Upper lobe of left lung (tissue), 6 donors: Measurements from ENCODE around the gene TCF7L1. TPM values are rescaled to one million over a fixed set of nuclear protein-coding genes. Genes with fewer than 3 reads are reported as not detected.
"Not testable (repeated sequence)": the region's sequence is repeated elsewhere in the genome, so short reads cannot be mapped to it uniquely, and the experiment has no call there.

ENCODE experiments used
- ATAC-seq, 2 donors: fragments of 200-7000 bp; cut with Tn5 transposase; one replicate each; pipeline ENCODE4 v1.9.1; 2022; ENCODE audit warnings: mild to moderate bottlenecking in 2 of 2, moderate library complexity in 2 of 2; ENCODE audit not compliant: low FRiP score in 2 of 2
- DNase-seq, 2 donors: peaks; one replicate each; pipeline ENCODE4 v3.0.0-alpha.2; 2019 to 2020
- H3K27ac ChIP-seq, 4 donors: fragments of 200-600 bp; sonication (generic); one replicate each; pipeline ENCODE4 v1.5.1; 2016 to 2019
- H3K27me3 ChIP-seq, 4 donors: fragments of 200-600 bp; sonication (generic); one replicate each; pipeline ENCODE4 v1.5.1; 2017 to 2019
- H3K36me3 ChIP-seq, 4 donors: fragments of 200-600 bp; sonication (generic); one replicate each; pipeline ENCODE4 v1.5.1; 2016 to 2019
- H3K4me1 ChIP-seq, 4 donors: fragments of 200-600 bp; sonication (generic); one replicate each; pipeline ENCODE4 v1.5.1; 2018 to 2019
- H3K4me3 ChIP-seq, 4 donors: fragments of 200-600 bp; sonication (generic); one replicate each; pipeline ENCODE4 v1.5.1; 2017 to 2019; ENCODE audit warnings: mild to moderate bottlenecking in 2 of 4, moderate library complexity in 1 of 4
- H3K9me3 ChIP-seq, 4 donors: fragments of 200-600 bp; sonication (generic); one replicate each; pipeline ENCODE4 v1.5.1; 2018 to 2019
- CTCF ChIP-seq, 6 experiments: fragments of 450-650 bp in 4 of 6; fragments of 200-600 bp in 2 of 6; sonication (generic) in 2 of 6; IDR thresholded peaks; one replicate each; pipeline ENCODE4 v1.5.1; 2016 to 2019; ENCODE audit warnings: antibody characterized with exemption in 6 of 6
- EP300 ChIP-seq, 4 donors: sonication (generic); formaldehyde crosslinking; IDR thresholded peaks; one replicate each; pipeline ENCODE4 v1.5.1; 2017; ENCODE audit warnings: antibody characterized with exemption in 4 of 4, control low read depth in 2 of 4
- POLR2A ChIP-seq, 4 donors: fragments of 450-650 bp; IDR thresholded peaks; one replicate each; pipeline ENCODE4 v1.5.1; 2016 to 2017; ENCODE audit warnings: antibody characterized with exemption in 4 of 4, mild to moderate bottlenecking in 2 of 4
- POLR2AphosphoS5 ChIP-seq, 2 donors: sonication (generic); formaldehyde crosslinking; IDR thresholded peaks; one replicate each; pipeline ENCODE4 v1.5.1; 2017; ENCODE audit warnings: antibody characterized with exemption in 2 of 2
- WGBS, 2 donors: methylation state at CpG; one replicate each; pipeline ENCODE4 v1.1.5; 2017 to 2018; 5-methylcytosine and 5-hydroxymethylcytosine counted together
- total RNA-seq, 6 donors: library from RNA; depleted of rRNA in 4 of 6; stranded (reverse); fragments of >200 nt in 4 of 6; gene quantifications; one replicate each; pipeline versions ENCODE4 v1.1.0 to v1.2.1, GENCODE V29; 2016 to 2021
- donor health status: DM: no; HTN: no; CAD: no; lungs with moderate emphysema.
- donor health status: DM: no; HTN: yes; CAD: no; lungs with severe emphysema.

Gene TCF7L1
- total RNA-seq, 6 donors from 2014 or later: 7.3 to 18.4 (median 11.2) TPM

- no peaks in the 10 kb centered on the region for H3K27me3 ChIP-seq
- no peaks in the 10 kb centered on the region for H3K9me3 ChIP-seq
- ATAC-seq (no peak), DNase-seq (no peak)
- TF ChIP-seq POLR2AphosphoS5 (IDR thresholded peaks at IDR 0.05): no peak
- no peak for TF ChIP-seq EP300 (IDR thresholded peaks at IDR 0.05)
- no peak for TF ChIP-seq CTCF (IDR thresholded peaks at IDR 0.05)
- no peak for TF ChIP-seq POLR2A (IDR thresholded peaks at IDR 0.05)
- H3K36me3 ChIP-seq: peaks cover 5 to 60% (median 49%) of the 10 kb centered on the region in 4 donors
- 59 to 68% methylated on average over 9 of the region's 9 CpGs for WGBS, 2 donors
- no peak overlapping the region for H3K4me3 ChIP-seq
- peaks cover 62 to 76% (median 71%) of the 10 kb centered on the region in 4 donors for H3K4me1 ChIP-seq
- H3K27ac ChIP-seq: peak overlapping the region in 1 of 4 donors; percentile 96
Measured at GRCh38 chr2:85323351-85323987, 190.3 kb downstream of the TCF7L1 start.

- not testable (repeated sequence) for H3K27me3 ChIP-seq, ATAC-seq, DNase-seq, H3K9me3 ChIP-seq
- peak overlapping the region in 1 of 4 donors; percentile 69 for H3K4me3 ChIP-seq
- peaks cover 62 to 79% (median 66%) of the 10 kb centered on the region in 4 donors for H3K4me1 ChIP-seq
- peaks cover 5 to 57% (median 49%) of the 10 kb centered on the region in 4 donors for H3K36me3 ChIP-seq
- WGBS, 2 donors: 90 to 95% methylated on average over 10 to 11 of the region's 11 CpGs
- peak overlapping the region in 1 of 4 donors; percentile 96 for H3K27ac ChIP-seq
Measured at GRCh38 chr2:85323988-85324367, 190.8 kb downstream of the TCF7L1 start.

- Histone ChIP-seq H3K27me3 (no peaks in the 10 kb centered on the region), H3K4me1 (peaks cover 59 to 72% (median 60%) of the 10 kb centered on the region in 4 donors), H3K36me3 (peaks cover 5 to 51% (median 43%) of the 10 kb centered on the region in 4 donors), H3K27ac (peak overlapping the region; percentile 4 to 99 (median 96)), H3K4me3 (peak overlapping the region in 3 of 4 donors; percentile 69 to 81 (median 75)), H3K9me3 (no peaks in the 10 kb centered on the region)
- no peak for ATAC-seq
- DNase-seq: no peak
- TF ChIP-seq CTCF (IDR thresholded peaks at IDR 0.05) (no peak), POLR2A (IDR thresholded peaks at IDR 0.05) (no peak), EP300 (IDR thresholded peaks at IDR 0.05) (no peak), POLR2AphosphoS5 (IDR thresholded peaks at IDR 0.05) (no peak)
- 44 to 49% methylated on average over 10 of the region's 10 CpGs for WGBS, 2 donors
Measured at GRCh38 chr2:85324639-85325465, 191.7 kb downstream of the TCF7L1 start.

- no peak for DNase-seq
- Histone ChIP-seq H3K36me3 (peaks cover 5 to 45% (median 38%) of the 10 kb centered on the region in 4 donors), H3K4me1 (peaks cover 54 to 66% (median 56%) of the 10 kb centered on the region in 4 donors), H3K9me3 (no peaks in the 10 kb centered on the region), H3K27ac (peak overlapping the region in 3 of 4 donors; percentile 96 to 99 (median 97)), H3K4me3 (peak overlapping the region in 3 of 4 donors; percentile 69 to 81 (median 75)), H3K27me3 (no peaks in the 10 kb centered on the region)
- ATAC-seq: no peak
- TF ChIP-seq POLR2AphosphoS5 (IDR thresholded peaks at IDR 0.05) (no peak), CTCF (IDR thresholded peaks at IDR 0.05) (no peak)
- WGBS, 2 donors: 54 to 55% methylated on average over 9 of the region's 9 CpGs
Measured at GRCh38 chr2:85325466-85325811, 192.2 kb downstream of the TCF7L1 start.

- H3K27ac ChIP-seq: peak overlapping the region; percentile 96 to 99 (median 98)
- TF ChIP-seq CTCF (IDR thresholded peaks at IDR 0.05) (no peak), POLR2A (IDR thresholded peaks at IDR 0.05) (peak in 1 of 4 donors; percentile 31)
- ATAC-seq (peak in 1 of 2 donors; percentile 41), DNase-seq (peak in 1 of 2 donors; percentile 41)
- no peaks in the 10 kb centered on the region for H3K27me3 ChIP-seq
- H3K4me1 ChIP-seq: peaks cover 42 to 63% (median 50%) of the 10 kb centered on the region in 4 donors
- no peaks in the 10 kb centered on the region for H3K9me3 ChIP-seq
- 14 to 26% methylated on average over 32 of the region's 32 CpGs for WGBS, 2 donors
- peak overlapping the region; percentile 53 to 81 (median 72) for H3K4me3 ChIP-seq
- H3K36me3 ChIP-seq: peaks cover 5 to 33% (median 27%) of the 10 kb centered on the region in 4 donors
Measured at GRCh38 chr2:85326406-85327159, 193.4 kb downstream of the TCF7L1 start.
